ENCODE measurements around the gene CAND1. TPM values are rescaled to one million over a fixed set of nuclear protein-coding genes. Genes with fewer than 3 reads are reported as not detected.

The CAND1 gene
- total RNA-seq, 4 donors from 2014 or later, result 66.1 to 76.5 (median 72.1) TPM

DNA sequence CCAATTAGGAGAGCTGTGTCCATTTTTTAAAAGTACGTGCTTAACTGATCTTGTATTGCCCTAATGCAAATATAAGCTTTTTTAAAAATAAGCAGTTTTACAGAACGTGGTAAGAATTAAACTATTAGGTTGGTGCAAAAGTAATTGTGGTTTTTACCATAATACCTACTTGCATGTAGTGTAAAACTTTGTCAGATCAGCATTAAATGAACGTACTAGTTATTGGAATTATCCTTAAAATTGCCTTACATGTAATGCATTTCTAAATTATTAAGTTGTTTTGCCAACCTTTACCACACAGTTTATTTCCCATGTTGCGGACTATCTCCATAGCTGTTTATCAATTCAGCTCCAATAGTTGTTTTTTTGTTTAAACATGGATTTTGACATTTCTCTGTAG lies 10.9 kb downstream of the CAND1 start:
- TF ChIP-seq, protein P1, sequence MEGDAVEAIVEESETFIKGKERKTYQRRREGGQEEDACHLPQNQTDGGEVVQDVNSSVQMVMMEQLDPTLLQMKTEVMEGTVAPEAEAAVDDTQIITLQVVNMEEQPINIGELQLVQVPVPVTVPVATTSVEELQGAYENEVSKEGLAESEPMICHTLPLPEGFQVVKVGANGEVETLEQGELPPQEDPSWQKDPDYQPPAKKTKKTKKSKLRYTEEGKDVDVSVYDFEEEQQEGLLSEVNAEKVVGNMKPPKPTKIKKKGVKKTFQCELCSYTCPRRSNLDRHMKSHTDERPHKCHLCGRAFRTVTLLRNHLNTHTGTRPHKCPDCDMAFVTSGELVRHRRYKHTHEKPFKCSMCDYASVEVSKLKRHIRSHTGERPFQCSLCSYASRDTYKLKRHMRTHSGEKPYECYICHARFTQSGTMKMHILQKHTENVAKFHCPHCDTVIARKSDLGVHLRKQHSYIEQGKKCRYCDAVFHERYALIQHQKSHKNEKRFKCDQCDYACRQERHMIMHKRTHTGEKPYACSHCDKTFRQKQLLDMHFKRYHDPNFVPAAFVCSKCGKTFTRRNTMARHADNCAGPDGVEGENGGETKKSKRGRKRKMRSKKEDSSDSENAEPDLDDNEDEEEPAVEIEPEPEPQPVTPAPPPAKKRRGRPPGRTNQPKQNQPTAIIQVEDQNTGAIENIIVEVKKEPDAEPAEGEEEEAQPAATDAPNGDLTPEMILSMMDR (IDR thresholded peaks at IDR 0.05; ENCODE audit: low read depth), result no peak

DNA sequence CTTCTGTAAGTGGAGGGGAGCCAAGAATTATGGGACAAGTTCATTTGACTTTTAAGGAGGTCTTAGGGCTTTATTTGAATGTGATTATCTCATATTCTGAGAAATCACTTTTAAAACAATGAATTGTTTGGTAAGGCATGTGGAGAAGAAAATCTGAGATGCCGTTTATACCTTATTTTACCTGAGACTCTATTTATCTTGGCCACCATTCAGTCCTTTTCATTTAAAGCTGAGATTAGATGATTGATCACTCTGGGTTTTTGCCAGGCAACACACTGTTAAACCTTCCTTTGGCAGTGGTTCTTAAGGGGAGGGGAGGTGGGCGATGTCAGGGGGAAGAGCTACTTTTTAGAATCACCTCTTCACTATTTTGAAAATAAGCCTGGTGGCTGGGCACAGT lies 11.4 kb downstream of the CAND1 start:
- TF ChIP-seq, protein P1 (IDR thresholded peaks at IDR 0.05; ENCODE audit: low read depth), result no peak

DNA sequence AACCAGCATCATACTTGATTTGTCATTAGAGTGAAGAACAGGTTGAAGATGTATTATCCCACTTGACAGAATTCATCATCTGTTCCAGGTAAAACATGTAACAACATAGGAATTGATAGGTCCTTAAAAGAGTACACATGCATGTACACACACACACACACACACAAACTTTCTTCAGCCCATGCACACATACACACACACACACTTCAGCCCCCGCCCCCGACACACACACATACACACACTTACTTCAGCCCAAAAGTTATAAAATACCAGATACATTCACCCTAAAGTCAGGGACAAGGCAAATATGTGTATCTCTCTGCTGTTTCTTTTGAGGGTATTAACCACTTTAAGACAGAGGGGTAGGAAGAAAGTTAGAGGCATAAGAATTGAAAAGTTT lies 15.4 kb downstream of the CAND1 start:
- TF ChIP-seq, protein P1 (IDR thresholded peaks at IDR 0.05; ENCODE audit: low read depth), result no peak

DNA sequence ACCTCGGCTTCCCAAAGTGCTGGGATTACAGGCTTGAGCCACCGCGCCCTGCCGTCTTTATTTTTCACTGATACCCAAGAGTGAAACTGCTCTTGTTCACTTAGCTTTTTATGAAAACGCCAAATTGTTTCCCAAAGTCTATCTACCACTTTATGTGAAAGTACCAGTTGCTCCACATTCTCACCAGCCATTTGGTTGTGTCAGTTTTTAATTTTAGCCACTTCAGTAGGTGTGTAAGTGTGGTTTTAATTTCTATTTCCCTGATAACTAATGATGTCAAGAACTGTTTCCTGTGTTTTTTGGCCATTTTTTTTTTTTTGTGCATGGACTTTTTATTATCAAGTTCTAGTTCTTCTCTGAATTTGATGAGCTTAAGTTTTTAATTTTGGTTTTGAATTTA lies 17.1 kb downstream of the CAND1 start:
- TF ChIP-seq, protein P1 (IDR thresholded peaks at IDR 0.05; ENCODE audit: low read depth), result no peak

DNA sequence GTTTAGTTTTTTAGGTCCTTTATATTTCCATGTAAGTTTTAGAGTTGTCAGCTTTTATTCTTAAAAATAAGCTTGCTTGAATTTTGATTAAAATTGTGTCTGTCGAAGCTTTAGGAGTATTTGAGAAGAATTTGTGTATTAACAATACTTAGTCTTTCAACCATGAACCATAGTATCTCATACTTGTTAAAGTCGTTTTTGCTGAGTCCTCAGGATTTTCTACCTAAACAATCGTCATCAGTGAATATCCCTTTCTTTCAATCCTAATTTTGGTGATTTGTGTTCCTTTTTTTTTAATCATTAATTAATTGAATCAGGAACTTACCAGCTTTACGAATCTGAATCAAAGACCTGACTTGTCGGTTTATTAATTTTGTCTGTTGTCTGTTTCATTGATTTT lies 18.2 kb downstream of the CAND1 start:
- TF ChIP-seq, protein P1 (IDR thresholded peaks at IDR 0.05; ENCODE audit: low read depth), result no peak

DNA sequence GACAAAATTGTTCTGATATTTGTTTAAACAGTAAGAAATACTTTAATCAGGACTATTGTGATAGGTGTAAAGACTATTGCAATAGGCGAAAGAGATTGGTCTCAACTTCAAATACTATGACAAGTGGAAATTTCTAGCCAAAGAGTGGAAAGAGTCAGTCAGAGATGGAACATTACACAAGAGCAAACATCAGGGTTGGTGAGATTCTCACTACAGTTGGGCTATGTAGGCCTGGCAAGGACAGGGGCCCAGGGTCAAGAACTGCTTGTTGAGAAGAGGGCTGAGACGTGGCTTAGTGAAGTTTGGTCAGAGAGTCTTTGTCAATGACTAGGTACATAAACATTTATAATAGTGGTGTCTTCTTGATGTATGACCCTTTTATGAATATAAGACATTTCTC lies 19.4 kb downstream of the CAND1 start:
- TF ChIP-seq, protein P1 (IDR thresholded peaks at IDR 0.05; ENCODE audit: low read depth), result no peak

DNA sequence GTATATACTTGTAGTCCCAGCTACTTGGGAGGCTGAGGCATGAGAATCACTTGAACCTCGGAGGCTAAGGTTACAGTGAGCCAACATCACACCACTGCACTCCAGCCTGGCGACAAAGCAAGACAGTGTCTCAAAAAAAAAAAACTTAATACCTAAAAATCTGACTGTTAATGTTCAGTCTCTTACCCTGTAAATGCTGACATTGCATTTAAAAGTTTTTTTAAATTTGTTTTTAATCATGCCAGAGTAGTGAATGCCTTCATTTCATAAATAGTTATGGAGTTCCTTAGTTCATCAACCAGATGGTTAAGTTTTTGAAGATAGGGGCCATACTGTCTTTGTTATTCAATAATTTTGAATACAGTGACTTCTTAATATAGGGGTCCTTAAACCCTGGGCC lies 21.2 kb downstream of the CAND1 start:
- TF ChIP-seq, protein P1 (IDR thresholded peaks at IDR 0.05; ENCODE audit: low read depth), result no peak
